HepG2 (cell line): ENCODE data around the gene PRKN.

ENCODE experiments used
- ASH2L ChIP-seq: fragments of 300-600, 200-600 bp; sonication (generic); IDR thresholded peaks from 2 replicates; pipeline ENCODE4 v1.7.0; 2017; ENCODE audit warnings: low read depth, mild to moderate bottlenecking, moderate library complexity, mixed read lengths, low read length; ENCODE audit not compliant: insufficient read length
- EHMT2 ChIP-seq: fragments of 200-600 bp; sonication (generic); IDR thresholded peaks from 2 replicates; pipeline ENCODE4 v1.7.0; 2017; ENCODE audit warnings: antibody characterized with exemption, low read depth, low read length, borderline replicate concordance
- EZH2 ChIP-seq: conservative IDR thresholded peaks from 2 replicates; pipeline ENCODE4 v1.6.1; 2012; ENCODE audit warnings: mild to moderate bottlenecking, low read depth, low read length, moderate library complexity
- HDAC6 ChIP-seq: fragments of 200-600 bp; sonication (generic); IDR thresholded peaks from 2 replicates; pipeline ENCODE4 v1.7.0; 2017; ENCODE audit warnings: mild to moderate bottlenecking, antibody characterized with exemption, low read length, low read depth
- JUND ChIP-seq: sonication (generic); formaldehyde crosslinking; IDR thresholded peaks from 2 replicates; pipeline ENCODE4 v1.8.0; 2022; ENCODE audit warnings: mild to moderate bottlenecking, missing genetic modification reagents
- MED8 ChIP-seq: sonication (generic); formaldehyde crosslinking; IDR thresholded peaks from 2 replicates; pipeline ENCODE4 v1.8.1; 2023; ENCODE audit warnings: mild to moderate bottlenecking, missing genetic modification reagents; ENCODE audit not compliant: insufficient replicate concordance
- PAXIP1 ChIP-seq: sonication (generic); formaldehyde crosslinking; conservative IDR thresholded peaks from 2 replicates; pipeline ENCODE4 v1.4.0; 2020; ENCODE audit warnings: mild to moderate bottlenecking, missing genetic modification reagents, moderate library complexity
- REST ChIP-seq, 2 experiments: IDR thresholded peaks; 2 replicates each; pipeline ENCODE4 v1.6.1; 2011 to 2012; ENCODE audit warnings: low read length in 2 of 2, borderline replicate concordance in 1 of 2, low read depth in 1 of 2, mild to moderate bottlenecking in 1 of 2, moderate library complexity in 1 of 2
- SRY ChIP-seq: sonication (generic); formaldehyde crosslinking; IDR thresholded peaks from 2 replicates; pipeline ENCODE4 v1.8.0; 2022; ENCODE audit warnings: mild to moderate bottlenecking, missing genetic modification reagents
- TOPORS ChIP-seq: sonication (generic); formaldehyde crosslinking; IDR thresholded peaks from 2 replicates; pipeline ENCODE4 v1.8.0; 2023; ENCODE audit warnings: mild to moderate bottlenecking, missing genetic modification reagents
- ZBTB21 ChIP-seq: sonication (generic); formaldehyde crosslinking; IDR thresholded peaks from 2 replicates; pipeline ENCODE4 v1.4.0; 2020; ENCODE audit warnings: missing genetic modification reagents
- ZNF232 ChIP-seq: sonication (generic); formaldehyde crosslinking; IDR thresholded peaks from 2 replicates; pipeline ENCODE4 v1.4.0; 2020; ENCODE audit warnings: missing genetic modification reagents, borderline replicate concordance

- TF ChIP-seq MED8 (CRISPR knock-in tag) = no peak
- TF ChIP-seq PAXIP1 = no peak
- TF ChIP-seq REST (IDR thresholded peaks at IDR 0.05; ENCODE audit: borderline replicate concordance in 1 of 2, low read depth in 1 of 2, low read length in 2 of 2) = no peak
- TF ChIP-seq JUND (CRISPR knock-in tag) = no peak
- no peak for TF ChIP-seq HDAC6
- no peak for TF ChIP-seq ASH2L
- TF ChIP-seq EZH2 = no peak
- no peak for TF ChIP-seq TOPORS (CRISPR knock-in tag)
- no peak for TF ChIP-seq ZNF232 (CRISPR knock-in tag)
- no peak for TF ChIP-seq SRY
- no peak for TF ChIP-seq ZBTB21
- TF ChIP-seq EHMT2 = no peak
These were observed 368.9 kb downstream of the PRKN start for GRCh38 chr6:162358625-162359024.
